CD4-positive, alpha-beta T cell treated with Interleukin-12 subunit alpha and Interleukin-12 subunit beta, for 1 hour (primary cell): Measurements from ENCODE around the gene OR2J3.
"Not testable (repeated sequence)": the region's sequence is repeated elsewhere in the genome, so short reads cannot be mapped to it uniquely, and the experiment has no call there.

Experiments used
- DNase-seq: peaks from one replicate; pipeline ENCODE4 v3.0.0-alpha.2; 2020

The OR2J3 gene

DNA sequence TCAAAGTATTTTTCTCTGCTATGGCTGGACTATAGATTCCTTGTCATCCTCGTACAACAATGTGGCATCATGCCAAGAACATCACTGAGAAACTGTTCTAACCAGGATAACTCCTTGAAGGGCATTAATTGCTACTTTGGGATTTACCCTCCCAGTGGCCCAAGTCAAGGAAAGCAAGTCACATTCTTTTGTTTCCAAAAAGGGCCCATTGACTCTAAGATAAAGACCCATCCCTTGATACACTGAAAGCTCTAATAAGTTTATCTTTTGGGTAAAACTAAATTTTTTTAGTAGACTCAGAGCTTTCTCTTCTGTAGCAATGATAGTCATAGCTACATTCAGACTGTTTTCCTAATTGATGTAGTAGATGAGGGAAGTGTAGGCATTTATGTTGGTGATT is at the start of gene OR2J3:
Gene OR2J3 (plus strand): TSS at position 301 of the 400 bp plus-strand sequence. CDS start 3,833 bp downstream, outside the sequence.
- no peak for DNase-seq

DNA sequence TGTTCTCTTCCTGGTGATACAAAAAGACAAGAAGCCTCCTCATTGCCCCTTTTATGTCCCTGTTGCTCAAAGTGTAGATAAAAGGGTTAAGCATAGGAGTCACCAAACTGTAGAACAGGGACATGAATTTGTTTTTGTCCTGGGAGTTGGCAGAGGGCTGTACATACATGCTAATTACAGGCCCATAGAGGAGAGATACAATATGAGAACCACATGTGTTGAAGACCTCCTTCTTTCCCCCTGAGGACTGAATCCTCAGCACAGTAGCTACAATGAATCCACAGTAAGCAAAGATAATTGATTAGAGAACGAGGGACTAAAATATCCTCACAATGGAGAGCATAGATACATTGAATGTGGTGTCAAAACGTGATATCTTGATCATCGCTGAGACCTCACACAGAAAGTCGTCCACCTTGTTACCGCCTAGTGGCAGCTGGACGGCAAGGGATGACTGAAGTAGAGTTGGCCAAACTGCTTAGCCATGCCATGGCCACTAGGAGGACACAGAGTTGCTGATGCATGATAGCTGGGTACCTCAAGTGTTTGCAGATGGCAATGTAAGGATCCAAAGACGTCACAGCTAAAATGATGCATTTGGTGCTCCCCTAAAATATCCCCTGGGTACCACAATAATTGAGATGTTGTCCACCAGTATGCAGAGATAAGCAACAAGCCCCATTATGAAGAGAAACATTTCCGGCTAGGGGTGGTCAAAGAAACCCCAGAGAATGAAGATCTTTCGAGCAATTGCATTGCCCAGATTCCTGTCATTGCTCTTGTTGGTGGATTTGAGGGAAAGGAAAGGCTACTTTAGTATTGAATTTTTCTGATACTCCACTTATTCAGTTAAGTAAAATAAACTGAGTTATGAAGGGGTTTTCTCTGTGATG is 35.8 kb upstream of the OR2J3 start:
- no peak for DNase-seq

DNA sequence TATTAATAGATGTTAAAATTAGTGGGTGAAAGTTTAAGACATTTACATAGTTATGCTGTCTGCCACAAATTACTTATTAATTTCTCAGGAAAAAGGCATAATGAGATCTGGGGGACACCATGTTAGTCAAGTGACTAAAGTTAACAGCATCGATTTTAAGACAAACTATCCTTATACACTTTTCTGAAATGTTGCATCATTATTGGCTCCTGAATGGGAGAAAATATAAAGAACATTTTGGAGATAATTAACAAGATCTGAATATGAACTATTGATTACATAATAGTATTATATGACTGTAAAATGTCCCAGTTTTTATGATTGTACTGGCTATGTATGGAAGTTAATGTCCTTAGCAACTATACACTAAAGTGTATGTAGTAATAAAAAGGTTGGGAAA is 28.7 kb upstream of the OR2J3 start:
- no peak for DNase-seq

DNA sequence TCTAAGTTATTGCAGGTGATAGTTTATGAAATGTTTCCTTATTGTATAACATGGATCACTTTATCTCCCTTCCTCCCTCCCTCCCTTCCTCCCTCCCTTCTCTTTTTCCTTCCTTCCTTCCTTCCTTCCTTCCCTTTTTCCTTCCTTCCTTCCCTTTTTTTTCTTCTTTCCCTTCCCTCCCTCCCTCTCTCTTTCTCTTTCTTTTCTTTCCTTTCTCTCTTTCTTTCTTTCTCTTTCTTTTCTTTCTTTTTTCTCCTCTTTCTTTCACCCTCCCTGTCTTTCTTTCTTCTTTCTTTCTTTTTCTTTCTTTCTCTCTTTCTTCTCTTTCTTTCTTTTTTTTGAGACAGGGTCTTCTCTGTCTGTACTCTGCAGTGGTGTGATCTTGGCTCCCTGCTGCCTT is 26.5 kb upstream of the OR2J3 start:
- no peak for DNase-seq

DNA sequence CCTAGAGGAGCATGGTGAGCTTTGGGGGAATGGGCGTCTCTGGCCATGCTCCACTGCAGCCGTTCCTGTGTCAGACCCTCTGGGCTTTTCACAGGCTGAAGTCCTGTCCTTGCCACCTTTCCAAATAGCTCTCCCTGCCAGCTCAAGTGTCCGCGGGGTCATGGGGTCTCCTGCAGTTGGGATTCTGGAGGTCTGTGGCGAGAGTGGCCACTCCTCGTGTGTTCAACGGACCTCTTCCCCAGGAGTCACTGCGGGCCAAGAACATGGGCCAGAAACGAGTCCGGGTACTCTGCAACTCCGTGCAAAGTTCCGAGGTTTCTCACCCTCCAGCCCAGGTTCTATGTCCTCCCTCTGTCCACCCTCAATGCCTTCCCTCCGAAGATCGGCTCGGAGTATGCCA is 25.4 kb upstream of the OR2J3 start:
- no peak for DNase-seq

DNA sequence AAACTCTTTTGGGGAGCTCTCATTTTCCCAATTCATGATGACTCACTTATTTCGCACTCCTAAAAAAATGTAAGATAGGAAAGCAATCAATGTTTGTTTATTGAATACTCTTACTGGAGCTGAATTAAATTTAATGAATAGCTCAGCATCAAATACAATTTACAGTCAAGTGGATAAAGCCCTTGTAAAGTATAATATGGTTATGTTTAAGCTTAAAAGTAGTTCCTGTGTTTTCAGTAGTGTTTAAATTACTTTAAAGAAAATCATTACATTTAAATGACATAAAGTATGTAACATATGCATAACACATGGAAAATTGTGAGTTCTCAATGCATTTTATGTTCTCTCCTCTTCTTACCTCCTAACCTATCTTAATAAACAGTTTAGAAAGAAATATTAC is 20.6 kb upstream of the OR2J3 start, which contains the start of gene OR2B3:
Gene OR2B3 (minus strand): TSS at position 101 of the 400 bp plus-strand sequence. CDS start 65 bp downstream, at position 36.
- no peak for DNase-seq

DNA sequence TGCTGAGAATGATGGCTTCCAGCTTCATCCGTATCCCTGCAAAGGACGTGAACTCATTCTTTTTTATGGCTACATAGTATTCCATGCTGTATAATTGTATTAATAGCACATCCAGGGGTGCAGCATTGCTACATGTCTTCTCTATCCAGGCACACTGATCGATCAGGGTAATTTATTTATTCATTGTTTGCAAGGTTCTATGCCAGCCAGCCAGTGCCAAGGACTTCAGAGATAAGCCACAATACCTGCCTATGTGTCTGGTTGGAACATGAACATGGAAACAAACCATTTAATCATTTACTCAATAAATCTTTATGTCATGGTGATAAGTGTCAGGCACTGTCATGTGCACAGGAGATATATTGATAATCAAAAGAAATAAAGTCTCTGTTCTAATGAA is 14.9 kb upstream of the OR2J3 start:
- no peak for DNase-seq

DNA sequence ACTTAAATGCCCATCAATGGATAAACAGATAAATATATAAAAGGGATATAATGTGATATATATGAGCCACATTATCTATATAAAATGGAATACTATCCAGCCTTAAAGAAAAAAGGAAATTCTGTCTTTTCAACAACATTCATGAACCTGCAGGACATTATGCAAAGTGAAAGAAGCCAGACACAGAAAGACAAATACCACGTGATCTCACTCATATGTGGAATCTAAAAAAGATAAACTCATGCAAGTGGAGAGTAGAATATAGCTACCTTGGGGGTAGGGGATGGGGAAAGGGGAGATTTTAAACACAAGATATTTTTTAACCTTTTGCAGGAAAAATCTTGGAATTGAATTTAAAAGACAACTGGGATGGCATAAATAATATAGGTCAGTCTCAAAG is 10.1 kb upstream of the OR2J3 start:
- no peak for DNase-seq

DNA sequence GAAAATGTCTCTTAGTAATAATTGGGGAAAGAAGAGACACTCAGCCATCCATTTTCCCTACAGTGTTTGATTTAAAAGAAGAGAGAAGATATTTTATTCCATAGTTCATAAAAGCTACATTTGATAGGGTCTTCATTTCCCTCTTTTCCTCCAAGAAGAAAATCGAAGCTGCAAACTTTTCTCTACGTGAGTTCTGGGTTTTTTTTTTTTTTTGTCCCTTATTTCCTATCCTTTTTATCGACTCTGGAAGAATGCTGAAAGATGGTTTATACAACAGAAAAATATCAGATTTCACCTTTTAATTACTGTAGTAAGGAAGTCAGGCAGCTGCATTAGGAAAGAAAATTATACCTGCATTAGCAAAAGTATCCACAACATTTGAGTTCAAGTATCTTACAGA is 8.7 kb upstream of the OR2J3 start, which contains the start of gene OR2J1:
Gene OR2J1 (plus strand): TSS at position 301 of the 400 bp plus-strand sequence. CDS start 1,453 bp downstream, outside the sequence.
- DNase-seq: no peak

DNA sequence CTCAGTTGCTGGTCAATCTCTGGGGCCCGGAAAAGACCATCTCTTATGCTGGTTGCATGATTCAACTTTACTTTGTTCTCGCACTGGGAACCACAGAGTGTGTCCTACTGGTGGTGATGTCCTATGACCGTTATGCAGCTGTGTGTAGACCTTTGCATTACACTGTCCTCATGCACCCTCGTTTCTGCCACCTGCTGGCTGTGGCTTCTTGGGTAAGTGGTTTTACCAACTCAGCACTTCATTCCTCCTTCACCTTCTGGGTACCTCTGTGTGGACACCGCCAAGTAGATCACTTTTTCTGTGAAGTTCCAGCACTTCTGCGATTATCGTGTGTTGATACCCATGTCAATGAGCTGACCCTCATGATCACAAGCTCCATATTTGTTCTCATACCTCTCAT is 4.3 kb downstream of the OR2J3 start:
- peak; percentile 2 for DNase-seq

DNA sequence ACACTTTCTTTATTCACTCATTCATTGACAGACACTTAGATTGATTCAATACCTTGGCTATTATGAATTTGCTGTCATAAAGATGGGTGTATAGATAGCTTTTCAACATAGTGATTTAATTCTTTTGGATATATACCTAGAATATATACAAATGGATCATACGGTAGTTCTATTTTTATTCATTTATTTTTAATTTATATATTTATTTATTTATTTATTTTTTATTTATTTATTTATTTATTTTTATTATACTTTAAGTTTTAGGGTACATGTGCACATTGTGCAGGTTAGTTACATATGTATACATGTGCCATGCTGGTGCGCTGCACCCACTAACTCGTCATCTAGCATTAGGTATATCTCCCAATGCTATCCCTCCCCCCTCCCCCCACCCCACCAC is 7.1 kb downstream of the OR2J3 start:
- not testable (repeated sequence) for DNase-seq

DNA sequence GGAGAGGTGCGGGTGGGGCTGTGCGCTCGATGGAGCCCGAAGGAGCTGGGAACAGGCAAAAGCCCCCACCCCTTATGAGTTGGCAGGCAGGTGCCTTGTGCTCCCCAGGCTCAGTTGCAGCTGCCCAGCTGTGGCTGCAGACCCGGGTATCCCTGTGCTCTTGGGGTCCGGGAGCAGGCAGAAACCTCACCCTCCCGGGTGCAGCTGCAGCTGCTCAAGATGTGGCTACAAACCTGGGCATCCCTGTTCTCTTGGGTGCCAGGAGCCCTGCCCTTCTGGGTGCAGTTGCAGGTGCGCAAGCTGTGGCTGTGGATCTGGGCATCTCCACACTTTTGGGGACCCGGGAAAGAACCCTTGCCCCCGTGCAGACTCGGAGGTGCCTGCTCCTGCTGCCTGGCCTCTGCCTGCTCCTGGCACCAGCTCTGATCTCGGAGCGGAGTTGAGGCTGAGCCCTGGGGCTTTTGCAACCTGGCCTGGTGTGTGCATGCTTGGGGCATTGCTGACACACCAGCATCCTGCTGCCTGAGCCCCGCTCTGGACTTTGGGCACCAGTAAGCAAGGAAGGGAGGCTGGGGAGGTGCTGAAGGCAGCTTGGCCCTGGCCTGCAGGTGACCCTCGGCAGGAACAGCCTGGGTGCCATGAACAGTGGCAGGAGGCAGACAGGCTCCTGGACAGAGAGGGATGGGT is 21.6 kb downstream of the OR2J3 start:
- no peak for DNase-seq

DNA sequence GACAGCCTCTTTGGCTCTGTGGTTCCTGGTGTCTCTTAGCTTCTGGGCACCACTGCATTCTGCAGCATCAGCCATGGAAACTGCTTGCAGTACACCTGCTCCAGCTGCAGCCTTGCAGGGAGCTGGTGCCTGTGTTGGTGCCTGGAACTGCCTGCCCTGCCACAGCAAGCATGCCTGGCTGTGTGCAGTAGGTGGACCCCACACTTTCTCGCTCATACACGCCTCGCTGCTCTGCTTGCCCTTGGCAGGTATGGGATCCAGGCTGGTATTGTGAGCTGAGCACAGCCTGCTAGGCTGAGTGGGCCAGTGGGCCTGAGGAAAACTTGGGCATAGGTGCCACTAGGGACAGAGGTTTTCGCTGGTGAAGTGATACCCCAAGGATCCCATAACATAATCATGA is 22.8 kb downstream of the OR2J3 start:
- DNase-seq: no peak

DNA sequence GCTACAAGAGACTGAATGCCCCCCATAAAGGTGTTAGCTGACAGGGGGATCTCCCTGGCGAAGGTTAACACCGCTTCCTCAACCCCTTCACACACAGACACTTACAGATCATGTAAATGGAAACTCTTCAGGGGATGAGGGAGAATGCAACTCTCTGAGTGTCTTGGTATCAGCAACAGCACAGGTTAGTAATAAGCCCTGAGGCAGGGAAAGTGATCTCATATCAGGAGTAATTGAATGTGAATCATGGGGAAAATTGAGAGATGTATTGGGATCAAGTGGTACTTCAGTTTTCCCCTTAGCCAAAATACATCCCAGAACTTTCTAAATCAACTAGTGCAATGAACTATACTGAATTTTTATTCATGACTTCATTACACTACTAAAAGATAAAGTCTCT is 23.8 kb downstream of the OR2J3 start:
- no peak for DNase-seq

DNA sequence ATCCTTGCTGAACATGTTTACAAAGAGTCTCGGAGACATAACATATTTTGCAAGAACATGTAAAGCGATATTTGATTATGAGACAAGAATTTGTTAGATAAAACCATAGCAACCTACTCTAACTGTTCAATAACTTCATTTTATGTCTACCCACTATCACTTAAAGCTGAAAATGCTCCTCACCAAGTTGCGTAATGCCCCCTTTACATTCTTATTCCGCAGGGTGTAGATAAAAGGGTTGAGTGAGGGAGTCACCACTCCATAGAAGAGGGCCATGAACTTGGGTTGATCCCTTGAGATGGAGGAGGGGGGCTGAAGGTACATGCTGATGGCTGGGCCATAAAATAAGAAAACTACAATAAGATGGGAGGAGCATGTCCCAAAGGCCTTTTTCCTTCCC is 29.9 kb downstream of the OR2J3 start:
- DNase-seq: no peak

DNA sequence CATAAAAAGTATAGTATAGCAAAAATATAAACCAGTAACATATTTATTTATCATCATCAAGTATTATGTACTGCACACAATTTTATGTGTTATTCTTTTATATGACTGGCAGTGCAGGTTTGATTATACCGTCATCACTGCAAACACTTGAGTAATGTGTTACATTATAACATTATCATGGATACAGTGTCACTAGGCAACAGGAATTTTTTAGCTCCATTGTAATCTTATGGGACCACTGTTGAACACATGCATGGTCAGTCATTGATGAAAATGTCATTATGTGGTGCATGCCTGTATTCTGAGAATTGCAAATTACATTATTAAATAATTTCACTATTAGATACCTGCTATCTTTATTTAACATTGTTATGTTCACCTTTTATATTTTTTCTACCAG is 33.7 kb downstream of the OR2J3 start:
- no peak for DNase-seq

DNA sequence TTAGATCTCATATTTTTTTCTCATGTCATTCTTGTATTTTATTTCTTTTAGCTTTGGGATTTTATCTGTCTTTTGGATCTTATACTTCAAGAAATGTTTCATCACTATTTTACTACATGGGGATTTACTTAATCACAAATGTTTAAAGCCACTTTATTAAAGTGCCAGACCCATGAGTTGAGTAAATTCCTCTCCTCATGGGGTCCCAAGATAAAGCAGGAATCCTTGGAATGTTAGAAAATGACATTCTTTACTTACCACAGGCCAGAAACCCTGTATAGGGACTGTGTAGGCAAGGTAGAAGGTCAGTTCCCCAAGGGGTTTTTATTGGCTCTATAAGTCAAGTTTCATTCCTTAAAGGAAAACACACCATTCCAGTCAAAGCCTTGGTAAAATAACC is 34.5 kb downstream of the OR2J3 start:
- DNase-seq: no peak

DNA sequence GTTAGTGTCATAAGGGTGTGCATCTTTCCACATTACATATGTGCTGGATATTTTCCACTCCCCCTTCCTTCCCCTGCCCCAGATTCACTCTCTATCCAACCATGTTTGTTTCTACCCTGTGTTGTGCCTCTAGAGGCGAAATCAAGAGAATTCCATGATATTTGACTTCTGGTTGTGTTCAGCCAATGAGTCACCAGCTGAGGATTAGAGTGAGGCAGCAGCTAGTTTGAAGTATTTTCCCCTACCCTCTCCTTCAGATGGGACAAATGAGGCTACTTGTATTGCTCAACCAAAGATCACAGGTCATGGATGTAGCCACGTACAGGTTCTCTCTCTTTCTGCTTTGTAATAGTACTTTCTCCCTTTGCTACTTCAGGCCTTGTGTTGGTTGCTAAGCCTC is 38.3 kb downstream of the OR2J3 start:
- no peak for DNase-seq

DNA sequence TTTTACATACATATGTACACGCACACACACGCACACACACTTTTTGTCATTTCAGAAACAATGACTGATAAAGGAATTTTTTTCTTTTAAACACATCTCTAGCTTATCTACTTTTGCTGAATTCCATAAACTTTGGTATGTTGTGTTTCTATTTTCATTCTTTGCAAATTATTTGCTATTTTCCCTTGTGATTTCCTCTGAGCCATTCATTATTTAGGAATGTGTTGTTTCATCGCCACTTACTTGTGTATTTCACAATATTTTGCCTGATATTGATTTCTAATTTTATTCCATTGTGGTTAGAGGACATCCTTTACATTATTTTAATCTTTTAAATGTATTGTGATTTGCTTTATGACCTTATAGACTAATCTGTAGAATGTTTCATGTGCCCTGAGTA is 39.2 kb downstream of the OR2J3 start:
- no peak for DNase-seq

DNA sequence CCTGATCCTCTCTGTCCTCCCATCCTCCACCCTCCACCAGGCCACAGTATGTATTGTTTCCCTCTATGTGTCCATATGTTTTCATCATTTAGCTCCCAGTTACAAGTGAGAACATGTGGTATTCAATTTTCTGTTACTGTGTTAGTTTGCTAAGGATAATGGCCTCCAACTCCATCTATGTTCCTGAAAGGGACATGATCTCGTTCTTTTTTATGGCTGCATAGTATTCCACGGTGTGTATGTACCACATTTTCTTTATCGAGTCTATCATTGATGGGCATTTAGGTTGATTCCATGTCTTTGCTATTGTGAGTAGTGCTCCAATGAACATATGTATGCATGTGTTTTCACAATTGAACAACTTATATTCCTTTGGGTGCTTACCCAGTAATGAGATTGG is 41.6 kb downstream of the OR2J3 start:
- DNase-seq: not testable (repeated sequence)

DNA sequence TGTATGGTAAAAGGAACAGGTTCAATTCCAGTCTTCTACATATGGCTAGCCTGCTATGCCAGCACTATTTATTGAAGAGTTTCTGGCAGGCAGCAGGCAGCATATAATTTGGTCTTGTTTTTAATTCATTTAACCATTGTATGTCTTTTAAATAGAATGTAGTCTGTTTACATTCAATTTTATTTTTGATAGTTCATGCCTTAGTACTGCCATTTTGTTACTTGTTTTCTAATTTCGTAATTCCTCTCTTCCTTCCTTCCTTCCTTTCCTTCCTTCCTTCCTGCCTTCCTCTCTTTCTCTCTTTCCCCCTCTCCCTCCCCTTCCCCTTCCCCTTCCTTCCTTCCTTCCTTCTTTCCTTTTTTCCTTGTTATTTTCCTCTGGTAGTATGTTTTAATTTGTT is 45.2 kb downstream of the OR2J3 start:
- no peak for DNase-seq

DNA sequence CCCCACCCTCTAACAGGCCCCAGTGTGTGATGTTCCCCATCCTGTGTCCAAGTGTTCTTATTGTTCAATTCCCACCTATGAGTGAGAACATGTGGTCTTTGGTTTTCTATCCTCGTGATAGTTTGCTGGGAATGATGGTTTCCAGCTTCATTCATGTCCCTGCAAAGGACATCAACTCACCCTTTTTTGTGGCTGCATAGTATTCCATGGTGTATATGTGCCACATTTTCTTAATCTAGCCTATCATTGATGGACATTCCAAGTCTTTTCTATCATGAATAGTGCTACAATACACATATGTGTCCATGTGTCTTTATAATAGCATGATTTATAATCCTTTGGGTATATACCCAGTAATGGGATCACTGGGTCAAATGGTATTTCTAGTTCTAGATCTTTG is 47.3 kb downstream of the OR2J3 start:
- DNase-seq: not testable (repeated sequence)

DNA sequence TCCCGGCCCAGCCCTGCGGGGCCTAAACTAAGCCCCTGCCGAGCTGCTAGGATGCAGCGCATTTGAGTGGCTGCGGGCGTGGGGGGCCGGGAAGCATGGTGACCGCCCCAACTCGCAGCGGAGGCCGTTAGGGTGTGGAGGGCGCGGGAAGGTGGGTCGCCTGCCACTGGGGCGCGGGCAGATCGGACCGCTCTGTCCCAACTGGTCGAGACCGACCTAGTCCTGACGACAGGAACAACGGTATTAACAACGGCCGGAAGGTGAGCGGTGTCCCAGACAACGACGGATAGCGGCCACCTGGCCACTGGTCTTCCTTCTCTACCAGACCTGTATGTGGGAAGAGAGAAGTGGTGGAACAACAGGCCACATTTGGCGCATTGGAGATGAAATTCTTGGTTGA is 52.1 kb downstream of the OR2J3 start:
- not testable (repeated sequence) for DNase-seq
